Measurements from ENCODE around the gene MDGA2.

The MDGA2 gene

DNA sequence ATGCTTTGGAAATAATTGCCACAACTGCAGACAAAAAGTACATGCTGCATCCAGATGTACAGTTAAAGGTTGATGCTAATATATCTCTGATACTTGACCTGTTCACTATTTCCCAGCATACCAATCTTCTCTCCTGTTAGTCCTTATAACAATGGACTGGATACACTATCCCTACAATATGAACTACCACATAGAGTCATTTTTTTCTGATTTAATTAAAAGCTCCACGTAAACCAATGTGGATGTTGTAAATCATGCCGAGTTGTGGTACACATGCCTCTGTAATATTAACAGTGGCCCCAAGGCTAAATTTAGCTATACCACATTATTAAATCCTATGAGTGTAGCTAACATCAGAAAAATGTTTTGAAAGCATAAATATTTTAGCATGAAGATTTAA, 554.8 kb downstream of the MDGA2 start:
- no peak for DNase-seq (ENCODE audit: low read depth)

DNA sequence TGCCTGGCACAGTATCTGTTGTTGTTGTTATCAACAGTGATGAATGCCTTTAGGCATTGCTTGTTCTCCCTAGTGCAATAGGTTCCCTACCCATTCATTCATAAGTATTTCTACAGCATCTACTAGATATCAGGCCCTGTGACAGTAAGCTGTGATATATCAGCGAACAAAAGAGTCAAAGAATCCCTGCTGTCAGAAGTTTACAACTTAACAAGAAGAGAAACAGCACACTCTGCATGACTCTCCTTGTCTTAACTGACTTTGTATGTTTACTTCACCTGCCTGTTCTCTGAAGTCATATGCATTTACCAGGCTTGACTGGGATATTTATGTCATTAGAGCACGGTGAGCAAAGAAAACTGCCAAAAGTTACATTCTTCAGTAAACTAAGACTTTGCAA, 571.6 kb downstream of the MDGA2 start:
- no peak for DNase-seq (ENCODE audit: low read depth)

DNA sequence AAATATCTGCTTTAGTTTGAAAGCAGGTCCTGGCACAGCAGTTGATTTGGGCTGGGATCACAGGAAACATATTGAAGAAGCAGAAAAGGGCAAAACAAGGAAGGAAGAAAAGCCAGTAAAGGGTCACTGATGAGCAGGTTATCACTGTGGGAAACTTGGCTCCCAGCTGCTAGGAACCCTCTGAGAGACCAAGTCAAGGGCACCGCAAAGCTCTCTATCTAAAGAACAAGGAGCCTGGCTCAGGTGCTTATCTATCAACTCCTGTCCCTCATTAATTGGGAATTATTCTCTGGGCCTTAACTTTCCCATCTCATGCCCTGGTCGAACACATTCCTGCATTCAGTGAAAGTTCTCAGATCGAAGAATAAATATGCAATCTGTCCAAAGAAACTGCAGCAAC, 572.9 kb downstream of the MDGA2 start:
- no peak for DNase-seq (ENCODE audit: low read depth)

DNA sequence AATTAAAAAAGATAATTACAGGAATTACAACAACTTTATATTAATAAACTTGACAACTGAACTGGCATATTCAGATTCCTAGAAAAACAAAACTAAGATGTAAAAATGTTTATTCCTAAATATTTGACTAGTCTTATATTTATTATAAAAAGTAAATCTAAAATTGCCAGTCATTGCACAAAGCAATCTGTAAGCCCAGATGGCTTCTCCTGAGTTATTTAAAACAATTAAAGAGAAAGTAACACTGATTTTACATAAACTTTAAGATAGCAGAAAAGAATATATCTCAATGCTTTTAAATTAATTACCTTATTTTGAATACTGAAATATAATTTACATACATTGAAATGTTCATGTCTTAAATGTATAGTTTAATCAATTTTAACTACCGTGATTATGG, 589.7 kb downstream of the MDGA2 start:
- DNase-seq (ENCODE audit: low read depth): no peak

DNA sequence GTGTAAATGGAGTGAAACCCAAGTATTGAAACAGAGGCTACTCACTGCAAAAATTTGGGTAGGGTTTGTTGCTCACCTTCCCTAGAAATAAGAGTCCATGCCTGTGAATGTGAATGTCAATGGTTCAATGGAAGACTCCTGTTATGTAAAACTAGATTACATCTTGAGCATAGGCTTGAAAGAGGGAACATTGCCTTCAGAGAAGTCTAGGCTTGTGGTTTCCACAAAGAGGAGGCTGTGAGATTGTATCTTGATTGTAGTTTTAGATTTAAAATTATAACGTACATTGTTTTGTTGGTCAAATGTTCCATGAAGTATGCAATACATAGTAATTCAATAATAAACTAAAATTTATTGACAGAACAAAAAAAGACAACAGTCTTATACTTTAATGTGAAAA, 610.1 kb downstream of the MDGA2 start:
- DNase-seq (ENCODE audit: low read depth): no peak

DNA sequence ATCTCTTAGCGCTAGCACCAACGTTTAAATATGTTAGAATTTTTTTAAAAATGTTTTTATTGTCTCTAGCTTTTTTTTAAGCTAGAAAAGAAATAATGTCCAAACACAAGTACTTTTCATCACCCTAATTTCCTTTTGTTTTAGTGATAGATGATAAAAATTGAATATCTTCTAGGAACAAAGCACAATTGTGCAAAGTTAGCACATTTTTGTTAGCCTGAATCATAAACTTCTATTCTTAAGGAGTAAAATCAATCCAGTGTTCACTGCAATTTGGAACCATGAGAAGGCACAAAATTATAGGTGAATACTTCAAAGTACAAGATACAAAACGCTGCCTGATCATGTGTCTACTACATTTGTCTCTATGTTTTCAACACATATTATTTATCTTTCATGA, 615.4 kb downstream of the MDGA2 start:
- no peak for DNase-seq (ENCODE audit: low read depth)

DNA sequence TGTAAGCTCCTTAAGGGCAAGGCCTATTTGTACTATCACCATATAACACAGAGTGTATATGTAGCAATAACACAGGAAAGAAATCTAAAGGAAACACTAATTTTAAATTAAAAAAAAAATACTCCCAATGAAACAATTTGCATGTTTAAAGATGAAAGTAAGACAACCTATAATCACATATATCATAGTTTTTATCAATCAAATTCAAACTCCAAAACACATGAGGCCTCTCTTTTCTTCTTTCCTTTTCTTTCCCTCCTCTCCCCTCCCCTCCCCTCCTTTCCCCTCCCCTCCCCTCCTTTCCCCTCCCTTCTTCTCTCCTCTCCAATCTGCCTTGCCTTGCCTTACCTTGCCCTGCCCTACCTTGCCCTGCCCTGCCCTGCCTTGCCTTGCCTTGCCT, 618.0 kb downstream of the MDGA2 start:
- DNase-seq (ENCODE audit: low read depth): no peak

DNA sequence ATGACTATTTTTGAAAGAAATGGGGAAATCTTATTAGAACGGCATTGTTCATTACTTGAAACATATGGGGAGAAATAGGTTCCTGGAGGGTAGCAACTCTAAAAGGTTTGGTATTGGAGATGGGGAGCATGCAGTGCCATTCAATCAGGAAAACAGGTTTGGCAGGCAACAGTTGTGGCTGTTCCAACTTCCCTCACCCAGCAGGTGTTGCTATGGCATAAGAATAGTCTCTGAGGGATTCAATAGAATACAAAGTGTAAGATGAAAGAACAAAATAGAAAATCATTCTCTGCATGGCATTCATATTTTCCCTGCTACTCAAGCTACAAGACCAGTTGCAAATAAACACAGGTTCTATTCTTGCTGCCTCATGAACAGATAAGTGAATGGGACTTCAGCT, 630.6 kb downstream of the MDGA2 start:
- no peak for DNase-seq (ENCODE audit: low read depth)

DNA sequence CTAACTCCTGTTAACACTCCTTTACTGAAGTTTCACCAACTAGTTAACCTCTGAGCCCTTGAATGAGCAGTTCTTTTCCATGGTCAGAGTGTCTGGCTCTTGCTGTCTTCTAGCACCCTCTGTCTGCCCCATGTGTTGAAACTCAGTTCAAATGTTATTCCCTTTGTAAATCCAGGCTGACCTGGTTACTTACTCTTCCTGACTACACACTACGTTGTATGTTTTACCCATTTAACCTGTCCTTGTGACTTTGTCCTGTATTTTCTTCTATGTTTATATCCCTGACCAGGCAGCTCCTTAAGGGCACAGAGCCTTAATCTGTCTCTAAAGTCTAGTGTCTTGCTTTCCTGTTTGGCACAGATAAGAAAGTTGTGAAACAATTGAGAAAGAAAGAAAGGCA, 634.9 kb downstream of the MDGA2 start:
- no peak for DNase-seq (ENCODE audit: low read depth)

DNA sequence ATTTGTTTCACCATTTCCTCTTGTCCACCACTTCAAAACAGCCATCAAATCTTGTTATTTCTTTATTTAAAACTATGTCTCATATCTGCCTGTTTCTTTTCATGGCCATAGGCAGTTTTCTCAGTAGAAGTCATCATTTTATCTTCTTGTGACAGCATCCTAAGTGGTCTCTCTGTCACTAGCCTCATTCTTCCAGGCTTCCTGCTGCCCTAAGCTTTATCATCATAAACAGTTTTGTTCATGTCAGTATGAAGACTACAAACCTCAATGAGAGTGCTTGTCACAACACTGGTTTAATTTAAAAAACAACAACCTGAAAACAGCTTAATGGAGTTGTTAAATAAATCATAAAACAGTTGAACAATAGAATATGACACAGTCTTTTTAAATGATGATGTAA, 636.1 kb downstream of the MDGA2 start:
- DNase-seq (ENCODE audit: low read depth): no peak

DNA sequence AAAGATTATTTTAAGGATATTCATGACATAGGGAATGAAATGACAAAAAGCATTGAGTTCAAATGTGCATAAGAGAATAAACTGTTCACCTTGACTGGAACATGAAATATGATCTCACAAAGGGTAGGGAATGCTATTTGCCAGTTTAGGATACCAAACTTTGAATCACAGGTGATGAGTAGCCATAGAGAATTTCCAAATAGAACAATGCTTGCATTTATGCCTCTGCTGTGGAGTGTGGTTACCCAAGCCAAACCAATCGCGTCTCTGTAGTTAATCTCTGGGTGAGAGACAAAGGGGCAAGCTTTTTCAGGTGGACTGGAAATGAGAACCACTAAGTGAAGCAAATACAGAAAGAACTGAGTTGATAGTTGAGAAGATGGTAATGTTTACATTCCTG, 652.7 kb downstream of the MDGA2 start:
- DNase-seq (ENCODE audit: low read depth): no peak

DNA sequence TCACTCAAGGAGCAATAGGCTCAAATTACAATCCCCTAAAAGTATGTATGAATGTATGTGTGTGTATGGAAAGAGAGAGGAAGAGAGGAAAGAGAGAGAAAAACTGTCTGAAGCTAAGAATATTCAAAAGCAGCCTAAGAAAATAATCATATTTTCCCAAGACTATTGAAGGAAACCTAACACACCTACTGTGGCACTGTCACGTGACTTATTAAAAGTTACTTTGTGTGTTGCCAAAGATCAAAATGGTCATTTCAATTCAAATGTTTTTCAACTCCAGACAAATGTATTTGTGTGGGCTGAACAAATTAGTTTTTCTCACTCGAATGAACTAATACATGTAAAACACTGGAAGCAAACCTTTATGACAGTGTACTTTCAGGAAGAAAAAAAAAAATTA, 654.9 kb downstream of the MDGA2 start:
- no peak for DNase-seq (ENCODE audit: low read depth)

DNA sequence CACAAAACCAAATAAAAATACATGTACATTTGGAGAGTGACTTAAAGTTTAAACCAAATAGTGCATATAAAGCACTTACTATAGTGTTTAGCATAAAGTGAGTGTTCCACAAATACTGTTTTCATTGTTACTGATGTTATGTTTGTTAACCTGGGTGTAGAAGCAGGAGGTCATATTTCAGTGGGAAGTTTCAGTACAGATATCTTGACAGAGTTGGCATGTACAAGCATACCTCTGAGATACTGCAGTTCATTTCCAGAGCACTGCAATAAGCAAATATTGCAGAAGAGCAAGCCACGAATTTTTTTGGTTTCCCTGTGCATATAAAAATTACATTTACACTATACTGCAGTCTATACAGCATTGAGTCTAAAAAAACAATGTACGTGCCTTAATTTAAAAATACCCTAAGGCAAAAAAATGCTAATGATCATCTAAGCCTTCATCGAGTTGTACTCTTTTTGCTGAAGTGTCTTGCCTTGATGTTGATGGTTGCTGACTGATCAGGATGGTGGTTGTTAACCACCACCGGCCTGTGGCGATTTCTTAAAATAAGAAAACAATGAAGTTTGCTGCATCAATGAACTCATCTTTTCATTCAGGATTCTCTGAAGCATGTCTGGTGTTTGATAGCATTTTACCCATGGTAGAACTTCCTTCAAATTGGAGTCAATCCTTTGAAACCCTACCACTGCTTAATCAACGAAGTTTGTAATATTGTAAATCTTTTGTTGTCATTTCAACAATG, 662.7 kb downstream of the MDGA2 start:
- DNase-seq (ENCODE audit: low read depth): no peak

DNA sequence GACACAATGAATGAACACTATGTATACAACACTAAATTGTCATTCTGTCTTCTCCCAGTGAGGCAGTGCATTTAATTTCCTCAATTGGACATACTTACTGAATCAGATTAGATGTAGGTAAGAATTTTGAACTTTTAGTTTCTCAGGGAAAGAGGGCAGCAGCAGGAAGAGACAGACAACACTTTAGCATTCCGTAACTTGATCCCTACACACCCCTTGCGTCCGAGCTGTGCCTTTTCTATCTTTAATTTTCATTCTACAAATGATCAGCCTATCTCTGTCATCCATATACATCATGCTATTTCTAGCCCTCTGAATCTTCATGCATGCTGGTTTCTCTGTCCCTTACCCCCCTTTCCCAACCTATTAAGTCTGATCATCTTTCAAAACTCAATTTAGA, 665.8 kb downstream of the MDGA2 start:
- no peak for DNase-seq (ENCODE audit: low read depth)

DNA sequence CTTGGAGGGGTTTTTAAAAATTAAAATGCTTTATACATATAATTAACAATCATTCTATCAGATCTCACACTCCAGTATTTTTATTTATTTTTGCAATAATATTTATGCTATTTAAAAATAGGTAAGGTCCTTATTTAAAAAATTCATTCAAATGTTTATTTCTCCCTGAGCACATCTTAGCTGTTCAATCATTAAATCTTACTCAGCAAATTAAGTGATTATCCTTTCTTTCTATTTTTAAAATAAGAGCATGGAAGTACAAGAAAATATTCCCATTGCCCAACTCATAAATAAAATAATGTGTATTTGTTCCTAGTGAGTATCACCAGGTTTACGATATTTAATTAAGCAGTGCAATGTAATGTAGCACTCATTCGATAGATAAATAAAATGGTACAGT, 666.7 kb downstream of the MDGA2 start:
- DNase-seq (ENCODE audit: low read depth): no peak

DNA sequence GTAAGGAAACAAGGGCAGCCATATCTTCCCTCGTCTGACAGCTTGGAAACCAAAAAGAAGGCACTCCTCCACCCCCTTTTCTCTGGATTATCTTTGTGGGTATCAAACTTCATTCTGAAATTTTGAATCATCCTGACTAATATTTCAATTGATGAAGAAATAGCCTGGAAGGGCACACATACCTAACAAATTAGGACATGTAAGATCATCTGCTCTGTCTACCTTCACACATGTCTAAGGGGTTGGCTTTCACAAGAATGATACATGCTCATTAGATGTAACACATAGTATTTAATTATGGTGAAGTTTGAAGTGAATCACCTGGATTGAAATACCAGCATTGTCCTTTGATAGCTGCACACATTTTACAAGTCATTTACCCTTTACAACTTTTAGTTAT, 675.7 kb downstream of the MDGA2 start:
- no peak for DNase-seq (ENCODE audit: low read depth)

DNA sequence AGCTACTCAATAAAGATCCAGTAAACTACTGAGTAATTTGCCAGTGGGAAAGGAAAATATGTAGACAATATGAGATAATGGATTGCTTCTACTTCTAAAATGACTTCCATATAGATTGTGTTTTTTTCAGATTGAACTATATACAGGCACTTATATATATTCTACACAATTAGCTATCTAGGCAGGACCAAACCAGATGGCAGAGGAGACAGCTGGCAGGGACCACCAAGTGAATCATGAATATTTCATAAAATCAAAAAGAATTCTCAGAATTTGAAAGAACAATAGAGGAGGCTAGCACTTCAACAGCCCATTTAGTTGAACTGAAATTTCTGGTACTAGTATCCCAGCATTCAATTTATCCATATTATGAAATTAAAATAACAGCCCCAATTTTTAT, 685.8 kb downstream of the MDGA2 start:
- no peak for DNase-seq (ENCODE audit: low read depth)

DNA sequence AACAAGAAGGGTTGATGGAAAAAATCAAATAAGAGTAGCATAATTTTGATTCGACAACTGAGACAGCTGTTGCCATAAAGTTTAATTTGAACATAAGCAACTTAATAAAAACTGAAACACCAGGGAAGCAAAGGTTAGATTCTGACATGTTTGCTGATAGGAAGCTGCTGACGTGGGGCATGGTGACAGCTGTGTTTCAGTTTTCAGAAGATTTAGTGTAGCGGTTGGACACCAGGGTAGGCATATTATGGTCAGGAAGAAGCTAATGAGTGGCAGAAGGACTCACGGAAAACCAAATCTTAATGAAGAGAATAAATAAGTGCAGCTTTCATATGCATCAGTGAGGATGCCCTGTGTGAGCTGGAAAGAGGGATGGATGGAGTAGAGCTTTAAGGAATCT, 687.1 kb downstream of the MDGA2 start:
- no peak for DNase-seq (ENCODE audit: low read depth)

DNA sequence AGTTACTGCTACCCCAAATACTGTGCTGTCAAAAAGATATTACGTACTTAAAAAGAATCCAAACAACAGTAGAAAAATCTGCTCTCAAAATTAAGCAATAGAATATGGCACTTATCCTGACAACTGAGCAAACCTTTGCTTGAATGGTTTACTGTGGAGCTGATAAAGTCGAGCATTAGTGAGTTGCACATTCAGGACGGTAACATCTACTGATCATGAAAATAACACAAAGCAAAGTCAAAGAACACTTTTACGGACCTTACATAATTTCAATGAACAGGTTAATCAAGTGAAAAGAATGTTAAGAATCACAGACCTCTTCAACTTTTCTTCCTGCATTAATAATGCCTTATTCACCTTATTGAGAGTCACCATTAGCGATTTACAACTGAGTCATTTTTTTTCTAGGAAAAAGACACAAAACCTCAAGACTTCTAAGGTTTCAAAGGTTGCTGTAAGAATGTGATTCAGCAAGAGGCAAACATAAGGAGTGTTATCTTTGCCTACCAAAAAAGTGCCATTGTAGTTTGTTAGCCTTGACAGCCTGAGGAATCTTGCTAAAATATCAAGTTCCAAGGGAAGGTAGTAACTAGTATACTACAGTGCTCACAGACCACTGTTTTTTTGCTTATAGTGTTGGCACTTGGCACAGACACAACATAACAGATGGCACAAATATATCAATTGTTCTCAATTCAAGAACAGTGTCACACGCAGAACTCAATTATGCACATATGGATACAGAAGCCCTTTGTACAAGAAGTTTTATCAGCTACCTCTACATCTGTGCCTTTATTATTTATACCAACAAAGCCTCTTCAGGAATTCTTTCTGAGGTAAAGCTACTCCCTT, 689.6 kb downstream of the MDGA2 start:
- no peak for DNase-seq (ENCODE audit: low read depth)

DNA sequence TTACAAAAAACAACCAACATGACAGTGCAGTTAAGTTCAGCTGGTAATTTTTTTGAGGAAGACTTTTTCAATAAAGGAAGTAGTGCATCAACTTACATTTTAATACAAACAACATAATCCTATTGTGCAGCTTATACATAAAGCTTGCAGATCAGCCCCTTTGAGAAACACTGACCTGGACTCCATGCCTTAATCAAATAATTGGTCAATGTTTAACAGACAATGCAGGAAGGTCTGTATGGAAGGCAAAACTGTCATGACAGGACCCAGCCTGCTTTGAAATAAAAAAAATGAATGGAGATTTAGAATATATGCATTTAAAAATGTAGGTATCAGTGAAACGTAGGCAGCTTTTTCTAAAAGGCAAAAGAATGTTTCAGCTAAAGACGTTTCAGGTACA, 702.1 kb downstream of the MDGA2 start:
- no peak for DNase-seq (ENCODE audit: low read depth)

DNA sequence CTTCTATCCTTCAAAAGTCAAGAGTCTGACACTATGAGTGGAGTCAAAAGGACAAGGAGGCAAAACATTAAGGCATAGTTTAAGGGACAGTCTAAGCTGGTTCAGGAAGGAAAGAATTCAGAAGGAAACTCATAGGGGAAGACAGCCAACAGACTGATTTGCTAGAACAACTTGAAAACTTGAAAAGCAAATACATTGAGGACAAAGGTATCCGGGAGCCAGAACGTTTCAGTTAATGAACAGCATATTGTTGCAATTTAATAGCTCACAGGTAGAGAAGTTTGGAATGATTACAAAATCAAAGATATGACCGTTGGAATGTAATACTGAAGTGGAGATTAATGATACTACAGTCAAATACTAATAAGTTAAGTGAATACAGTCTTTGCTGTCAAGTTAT, 711.0 kb downstream of the MDGA2 start:
- DNase-seq (ENCODE audit: low read depth): no peak

DNA sequence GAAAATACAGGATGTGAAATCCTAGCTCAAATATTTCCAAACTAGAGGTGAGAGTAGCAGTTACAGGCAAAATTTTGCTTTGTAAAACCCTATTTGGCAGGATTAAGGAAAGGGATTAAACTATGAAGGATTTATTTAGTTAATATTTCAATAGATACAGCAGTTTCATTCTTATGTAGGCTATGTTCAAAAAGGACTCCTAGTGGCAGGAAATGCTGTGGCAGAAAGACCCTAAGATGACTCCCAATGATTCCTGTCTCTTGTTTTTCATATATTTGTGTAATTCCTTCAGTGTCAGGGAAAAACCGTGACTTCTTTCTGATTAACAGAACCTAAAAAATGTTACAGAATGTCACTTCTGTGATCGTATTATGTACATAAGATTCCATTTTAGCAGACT, 724.3 kb downstream of the MDGA2 start:
- no peak for DNase-seq (ENCODE audit: low read depth)

DNA sequence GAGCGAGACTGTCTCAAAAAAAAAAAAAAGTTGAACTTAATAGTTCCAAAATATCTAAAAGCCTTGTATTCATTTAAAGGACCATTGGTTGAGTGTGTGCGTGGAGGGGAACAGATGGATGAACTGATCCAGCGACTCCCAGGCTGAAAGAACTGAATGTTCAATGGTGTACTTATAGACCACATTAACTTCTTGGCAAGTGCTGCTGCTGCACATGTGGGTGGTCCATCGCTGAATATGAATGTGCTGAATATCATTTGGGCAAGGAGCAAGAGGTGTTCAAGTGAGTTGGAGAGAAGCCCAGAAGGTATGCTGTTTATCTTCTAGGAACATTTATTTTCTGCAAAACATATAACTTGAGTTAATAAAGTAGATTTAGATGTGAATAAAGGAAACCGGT, 734.8 kb downstream of the MDGA2 start:
- DNase-seq (ENCODE audit: low read depth): no peak

DNA sequence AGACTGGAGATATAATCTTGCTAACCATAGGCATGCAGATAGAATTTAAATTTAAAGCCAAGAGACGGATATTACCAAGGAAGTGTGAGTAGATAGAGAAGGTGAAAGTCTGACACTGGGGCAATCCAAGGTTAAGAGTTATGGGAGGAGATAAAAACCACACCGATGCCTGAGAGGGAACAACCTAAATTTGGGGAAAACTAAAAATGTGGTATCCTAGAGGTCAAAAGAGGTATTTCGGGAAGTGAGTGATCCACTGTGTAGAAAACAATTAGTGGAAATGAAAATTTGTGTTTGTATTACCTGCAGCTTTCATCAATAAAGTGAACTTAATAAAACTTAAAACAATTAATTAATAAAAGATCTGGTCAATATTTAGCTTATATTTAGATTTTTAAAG, 754.9 kb downstream of the MDGA2 start:
- no peak for DNase-seq (ENCODE audit: low read depth)
